ENCODE data around the gene PELI1. TPM values are rescaled to one million over a fixed set of nuclear protein-coding genes. Genes with fewer than 3 reads are reported as not detected.
"Not testable (repeated sequence)": the region's sequence is repeated elsewhere in the genome, so short reads cannot be mapped to it uniquely, and the experiment has no call there.

The PELI1 gene
- total and polyA plus RNA-seq, 2 donors (not counting 3 experiments of a cell fraction or from before 2014, with no cell fraction given), result 14.2 to 30.9 TPM

- dilution Hi-C loops (cut with MboI; ENCODE audit: extremely low pct_ligation_motif_present, low sequenced_read_pairs) (no loop called here), intact Hi-C loops (cut with micrococcal nuclease) (loop anchor here (2.0 kb wide), 1 partner anchor 41 kb away; no protein-coding TSS in a partner anchor)
- Histone ChIP-seq H3K4me1 (ENCODE audit: control insufficient read depth, extremely low read depth, insufficient read depth, low read length) (peaks cover 37% of the 10 kb centered on the region), H3K9me3 (replicated peaks; ENCODE audit: control insufficient read depth, insufficient read depth, low read length) (no peaks in the 10 kb centered on the region), H3K4me2 (ENCODE audit: insufficient read depth, low read length) (no peak overlapping the region), H3K79me2 (ENCODE audit: control insufficient read depth, insufficient read depth, low read length) (peaks cover 37% of the 10 kb centered on the region), H3K27me3 (ENCODE audit: control insufficient read depth in 2 of 2, insufficient read depth in 2 of 2, low read length in 2 of 2) (no peaks in the 10 kb centered on the region), H4K20me1 (replicated peaks; ENCODE audit: control insufficient read depth, extremely low read depth, insufficient read depth, low read length) (no peaks in the 10 kb centered on the region), H3K4me3 (replicated peaks in 1 of 3; ENCODE audit: insufficient read depth in 1 of 3, low read depth in 1 of 3, low read length in 3 of 3) (no peak overlapping the region), H3K9ac (replicated peaks; ENCODE audit: extremely low read depth, insufficient read depth, low read length) (no peak overlapping the region), H3K27ac (ENCODE audit: insufficient read depth, low read depth, low read length) (no peak overlapping the region), H3K9me1 (replicated peaks; ENCODE audit: control insufficient read depth, extremely low read depth, insufficient read depth, low read length) (no peaks in the 10 kb centered on the region), H3K36me3 (ENCODE audit: control insufficient read depth in 2 of 2, extremely low read depth in 1 of 2, insufficient read depth in 2 of 2, low read length in 2 of 2) (peaks cover 0 to 6% of the 10 kb centered on the region in 2 experiments), H2AFZ (ENCODE audit: low read depth, low read length) (no peak overlapping the region)
- CTCF ChIA-PET, result interaction anchor here (0.7 to 8.5 kb wide), 12 partner anchors 8 to 222 kb away, joined by 3 to 51 read pairs (median 4); no protein-coding TSS in a partner anchor
- FAIRE-seq, result no peak
- TF ChIP-seq JUN (IDR thresholded peaks at IDR 0.05; ENCODE audit: borderline replicate concordance, insufficient read depth, insufficient read length, low read depth) (no peak), FOS (IDR thresholded peaks at IDR 0.05; ENCODE audit: borderline replicate concordance, insufficient read depth, low read length) (peak; percentile 23)
- DNase-seq (ENCODE audit: low read depth, low spot score), result no peak
- no TSS peak for BruUV-seq (replicated peaks)
- POLR2A ChIA-PET, result interaction anchor here (0.6 to 0.9 kb wide), 2 partner anchors 43 to 644 kb away, joined by 3 read pairs; no protein-coding TSS in a partner anchor
These were observed 38.4 kb downstream of the PELI1 start for GRCh38 chr2:64105670-64106461.

GRCh38 chr2:64104933-64105332, 39.3 kb downstream of the PELI1 start:
- peak; percentile 72 for DNase-seq (ENCODE audit: low read depth, low spot score)

GRCh38 chr2:64102736-64103135, 41.5 kb downstream of the PELI1 start:
- Histone ChIP-seq H3K79me2 (ENCODE audit: control insufficient read depth, insufficient read depth, low read length) (peaks cover 12% of the 10 kb centered on the region), H3K4me1 (ENCODE audit: control insufficient read depth, extremely low read depth, insufficient read depth, low read length) (peaks cover 41% of the 10 kb centered on the region), H3K36me3 (ENCODE audit: control insufficient read depth in 2 of 2, extremely low read depth in 1 of 2, insufficient read depth in 2 of 2, low read length in 2 of 2) (peaks cover 0 to 17% of the 10 kb centered on the region in 2 experiments)
- BruUV-seq (replicated peaks); H3K27ac ChIP-seq (ENCODE audit: insufficient read depth, low read depth, low read length); H3K4me3 ChIP-seq (replicated peaks in 1 of 3; ENCODE audit: insufficient read depth in 1 of 3, low read depth in 1 of 3, low read length in 3 of 3); H3K27me3 ChIP-seq (ENCODE audit: control insufficient read depth in 2 of 2, insufficient read depth in 2 of 2, low read length in 2 of 2); intact Hi-C loops (cut with micrococcal nuclease); DNase-seq (ENCODE audit: low read depth, low spot score); dilution Hi-C loops (cut with MboI; ENCODE audit: extremely low pct_ligation_motif_present, low sequenced_read_pairs); FAIRE-seq; POLR2A ChIA-PET; H3K4me2 ChIP-seq (ENCODE audit: insufficient read depth, low read length); H3K9me1 ChIP-seq (replicated peaks; ENCODE audit: control insufficient read depth, extremely low read depth, insufficient read depth, low read length); H3K9ac ChIP-seq (replicated peaks; ENCODE audit: extremely low read depth, insufficient read depth, low read length); H2AFZ ChIP-seq (ENCODE audit: low read depth, low read length); H4K20me1 ChIP-seq (replicated peaks; ENCODE audit: control insufficient read depth, extremely low read depth, insufficient read depth, low read length); H3K9me3 ChIP-seq (replicated peaks; ENCODE audit: control insufficient read depth, insufficient read depth, low read length): not testable (repeated sequence)
- CTCF ChIA-PET, result interaction anchor here (0.6 to 8.5 kb wide), 8 partner anchors 11 to 907 kb away, joined by 3 to 51 read pairs (median 4); no protein-coding TSS in a partner anchor

More at GRCh38 chr2:64104933-64105332, 39.3 kb downstream of the PELI1 start:
- H3K27me3 ChIP-seq (ENCODE audit: control insufficient read depth in 2 of 2, insufficient read depth in 2 of 2, low read length in 2 of 2), result no peaks in the 10 kb centered on the region
- FAIRE-seq, result peak; percentile 52
- no TSS peak for BruUV-seq (replicated peaks)
- dilution Hi-C loops (cut with MboI; ENCODE audit: extremely low pct_ligation_motif_present, low sequenced_read_pairs) (no loop called here), intact Hi-C loops (cut with micrococcal nuclease) (loop anchor here (2.0 kb wide), 1 partner anchor 40 kb away; no protein-coding TSS in a partner anchor)
- H3K4me1 ChIP-seq (ENCODE audit: control insufficient read depth, extremely low read depth, insufficient read depth, low read length), result peaks cover 41% of the 10 kb centered on the region
- H3K36me3 ChIP-seq (ENCODE audit: control insufficient read depth in 2 of 2, extremely low read depth in 1 of 2, insufficient read depth in 2 of 2, low read length in 2 of 2), result peaks cover 0 to 6% of the 10 kb centered on the region in 2 experiments
- CTCF ChIA-PET, result interaction anchor here (1.0 to 8.5 kb wide), 9 partner anchors 9 to 223 kb away, joined by 3 to 51 read pairs (median 8); no protein-coding TSS in a partner anchor
- no peaks in the 10 kb centered on the region for H3K9me3 ChIP-seq (replicated peaks; ENCODE audit: control insufficient read depth, insufficient read depth, low read length)
- no peaks in the 10 kb centered on the region for H4K20me1 ChIP-seq (replicated peaks; ENCODE audit: control insufficient read depth, extremely low read depth, insufficient read depth, low read length)
- no peak overlapping the region for H3K4me3 ChIP-seq (replicated peaks in 1 of 3; ENCODE audit: insufficient read depth in 1 of 3, low read depth in 1 of 3, low read length in 3 of 3)
- H3K4me2 ChIP-seq (ENCODE audit: insufficient read depth, low read length), result peak overlapping the region; percentile 52
- H3K9me1 ChIP-seq (replicated peaks; ENCODE audit: control insufficient read depth, extremely low read depth, insufficient read depth, low read length), result no peaks in the 10 kb centered on the region
- TF ChIP-seq MYC (IDR thresholded peaks at IDR 0.05; ENCODE audit: low read depth, low read length) (no peak), FOS (IDR thresholded peaks at IDR 0.05; ENCODE audit: borderline replicate concordance, insufficient read depth, low read length) (peak; percentile 73), GATA2 (IDR thresholded peaks at IDR 0.05; ENCODE audit: insufficient read depth, insufficient read length, low read depth, low read length) (peak; percentile 35), JUN (IDR thresholded peaks at IDR 0.05; ENCODE audit: borderline replicate concordance, insufficient read depth, insufficient read length, low read depth) (peak; percentile 57), EZH2 (IDR thresholded peaks at IDR 0.05; ENCODE audit: borderline replicate concordance, low read depth, low read length, severe bottlenecking) (no peak)
- H3K79me2 ChIP-seq (ENCODE audit: control insufficient read depth, insufficient read depth, low read length), result peaks cover 28% of the 10 kb centered on the region
- no peak overlapping the region for H2AFZ ChIP-seq (ENCODE audit: low read depth, low read length)
- no peak overlapping the region for H3K9ac ChIP-seq (replicated peaks; ENCODE audit: extremely low read depth, insufficient read depth, low read length)
- POLR2A ChIA-PET, result no interaction called here
- H3K27ac ChIP-seq (ENCODE audit: insufficient read depth, low read depth, low read length), result peak overlapping the region; percentile 12
